HG02981 (cell line): ENCODE results near the gene SIM2.

Experiments used
- ATAC-seq: cut with Tn5 transposase; IDR thresholded peaks from one replicate; pipeline ENCODE4 v1.9.1; 2021; ENCODE audit warnings: mild to moderate bottlenecking, moderate library complexity; ENCODE audit not compliant: unreplicated experiment

Gene SIM2

DNA sequence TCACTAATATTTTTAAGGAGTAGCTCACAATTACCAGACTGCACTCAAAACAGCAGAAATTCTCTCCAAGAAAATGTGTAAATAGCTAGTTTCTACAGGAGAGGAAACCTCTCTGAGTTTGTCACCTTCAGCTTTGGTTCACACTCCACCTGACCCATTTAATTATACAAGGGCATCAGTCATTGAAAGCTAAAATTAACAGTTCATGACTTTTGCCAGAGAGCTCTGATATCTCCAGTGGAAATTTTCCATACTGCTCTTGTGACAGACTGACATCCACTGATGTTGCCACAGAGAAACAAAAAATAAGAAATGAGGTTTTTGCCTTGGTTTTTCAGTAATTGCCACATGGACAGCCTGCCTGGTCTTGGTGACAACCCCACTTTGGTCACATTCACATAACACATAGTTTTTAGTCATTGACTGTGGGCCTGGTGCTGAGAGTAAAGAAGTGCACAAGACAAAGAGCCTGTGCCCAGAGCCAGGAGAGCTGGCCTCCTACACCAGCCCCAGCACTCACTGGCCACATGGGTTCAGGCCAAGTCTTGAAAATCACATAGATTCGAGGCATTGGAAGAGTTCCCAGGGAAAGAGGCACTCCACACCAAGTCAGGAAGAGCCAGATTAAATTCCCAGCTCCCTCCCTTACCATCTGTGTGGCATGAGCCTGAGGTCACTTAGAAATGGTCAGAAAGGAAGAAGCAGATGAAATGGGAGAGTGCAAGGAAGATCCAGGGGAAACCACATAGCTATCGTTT is 13.8 kb upstream of the SIM2 start:
- ATAC-seq = no peak

DNA sequence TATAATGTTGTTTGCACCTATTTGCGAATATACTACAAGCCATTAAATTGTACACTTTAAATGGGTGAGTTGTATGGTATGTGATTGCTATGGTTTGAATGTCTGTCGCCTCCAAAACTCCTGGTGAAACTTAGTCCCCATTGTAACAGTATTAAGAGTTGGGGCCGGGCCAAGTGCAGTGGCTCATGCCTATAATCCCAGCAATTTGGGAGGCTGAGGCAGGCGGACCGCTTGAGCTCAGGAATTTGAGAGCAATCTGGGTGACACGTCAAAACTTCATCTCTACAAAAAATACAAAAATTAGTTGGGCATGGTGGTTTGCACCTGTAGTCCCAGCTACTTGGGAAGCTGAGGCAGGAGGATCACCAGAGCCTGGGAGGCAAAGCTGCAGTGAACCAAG is 12.0 kb upstream of the SIM2 start:
- ATAC-seq = no peak

DNA sequence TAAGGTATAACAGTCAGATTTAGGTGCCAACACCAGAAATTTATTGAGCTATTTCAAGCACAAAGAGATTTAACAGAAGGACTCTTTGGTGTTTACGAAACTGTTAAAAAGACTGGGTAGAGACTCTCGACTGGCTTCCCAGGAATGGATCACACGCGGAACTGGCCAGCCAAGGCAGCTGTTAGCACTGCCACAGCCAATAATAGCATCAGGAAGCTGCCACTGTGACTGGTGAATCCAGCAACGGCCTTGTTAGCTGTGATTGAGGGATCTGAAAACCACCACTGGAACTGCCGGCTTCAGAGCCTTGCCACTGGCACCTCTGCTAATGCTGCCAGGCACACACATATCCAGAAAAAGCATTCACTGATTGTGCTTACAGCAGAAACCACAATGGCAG is 10.6 kb upstream of the SIM2 start:
- no peak for ATAC-seq

DNA sequence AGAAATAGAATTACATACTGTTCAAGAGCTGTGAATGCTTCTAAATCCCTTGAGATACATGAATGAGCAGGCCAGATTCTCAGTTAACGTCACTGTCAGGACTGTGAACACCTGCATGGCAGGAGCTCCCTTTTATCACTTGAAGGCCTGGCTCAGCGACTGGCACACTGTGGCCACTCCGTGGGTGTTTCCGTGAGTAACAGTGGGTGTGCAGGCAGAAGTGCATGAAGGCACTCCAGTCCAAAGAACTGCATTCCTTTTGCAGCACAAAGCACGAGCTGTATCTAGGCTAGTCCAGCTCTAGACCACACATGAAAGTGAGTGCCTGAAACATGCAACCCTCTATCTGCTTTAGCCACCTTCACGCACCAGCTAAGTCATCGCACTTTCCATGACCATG is 9.6 kb upstream of the SIM2 start:
- no peak for ATAC-seq

DNA sequence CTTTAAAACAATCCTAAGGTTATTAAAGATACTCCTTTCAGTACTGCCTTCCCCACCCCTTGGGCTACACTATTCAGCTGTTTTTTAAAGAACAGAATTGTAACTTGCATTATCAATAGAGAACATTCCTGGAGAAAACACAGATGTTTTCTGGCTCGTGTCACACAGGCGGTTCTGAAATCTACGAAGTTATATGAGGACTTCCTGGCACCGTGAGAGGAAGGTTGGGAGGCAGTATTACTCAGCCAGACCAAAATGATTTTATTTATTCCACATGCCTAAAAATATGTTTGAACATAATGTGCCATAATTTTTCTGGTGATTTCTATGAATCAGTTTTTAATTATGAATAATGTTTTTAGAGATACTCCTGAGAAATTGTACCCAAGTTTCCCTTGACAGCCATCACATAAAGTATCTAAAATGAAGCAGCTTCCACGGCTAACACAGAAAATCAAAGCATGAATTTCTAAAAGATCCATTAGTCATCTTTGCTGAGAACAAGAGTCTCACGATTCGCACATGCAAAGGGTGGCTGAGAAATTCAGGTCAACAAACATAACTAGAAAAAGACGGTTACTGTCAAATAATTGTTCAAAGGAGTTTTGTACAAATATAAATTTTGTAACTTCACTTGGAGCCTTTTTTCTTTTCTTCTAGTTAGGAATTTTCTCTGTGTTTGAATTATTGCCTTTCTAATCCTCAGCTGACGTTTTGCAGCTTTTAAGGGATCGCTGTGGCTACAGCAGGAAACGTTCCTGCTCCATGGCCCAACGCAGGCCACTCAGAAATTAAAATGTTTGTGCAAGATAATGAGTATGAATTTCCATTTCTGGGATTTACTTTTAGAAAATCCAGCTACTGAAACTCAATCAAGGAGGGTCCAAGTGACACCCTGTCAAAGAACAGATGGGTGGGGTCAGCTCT is 8.0 kb upstream of the SIM2 start:
- no peak for ATAC-seq

DNA sequence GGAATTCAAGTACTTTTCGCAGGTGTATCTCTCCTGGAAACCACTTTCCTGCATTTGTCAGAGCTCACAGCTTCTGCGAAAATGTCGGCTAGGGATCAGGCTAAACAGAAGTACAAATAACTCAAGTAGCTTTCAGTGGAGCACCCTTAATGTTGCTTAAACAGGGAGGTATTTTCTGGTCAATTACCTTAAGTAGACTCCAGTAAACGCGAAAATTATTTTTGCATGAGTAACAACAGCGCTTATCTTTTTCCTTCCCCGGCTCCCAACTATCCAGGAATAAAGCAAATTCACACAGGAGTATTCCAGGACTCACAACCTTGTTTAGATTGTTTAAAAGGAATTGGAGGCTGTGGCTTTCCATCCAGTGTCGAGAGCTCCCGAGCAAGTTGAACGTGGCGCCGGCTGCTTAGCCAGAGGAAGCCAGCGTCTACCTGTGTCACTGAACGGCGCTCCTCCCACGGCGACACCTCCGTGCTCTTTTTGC is 7.3 kb upstream of the SIM2 start:
- ATAC-seq = no peak

DNA sequence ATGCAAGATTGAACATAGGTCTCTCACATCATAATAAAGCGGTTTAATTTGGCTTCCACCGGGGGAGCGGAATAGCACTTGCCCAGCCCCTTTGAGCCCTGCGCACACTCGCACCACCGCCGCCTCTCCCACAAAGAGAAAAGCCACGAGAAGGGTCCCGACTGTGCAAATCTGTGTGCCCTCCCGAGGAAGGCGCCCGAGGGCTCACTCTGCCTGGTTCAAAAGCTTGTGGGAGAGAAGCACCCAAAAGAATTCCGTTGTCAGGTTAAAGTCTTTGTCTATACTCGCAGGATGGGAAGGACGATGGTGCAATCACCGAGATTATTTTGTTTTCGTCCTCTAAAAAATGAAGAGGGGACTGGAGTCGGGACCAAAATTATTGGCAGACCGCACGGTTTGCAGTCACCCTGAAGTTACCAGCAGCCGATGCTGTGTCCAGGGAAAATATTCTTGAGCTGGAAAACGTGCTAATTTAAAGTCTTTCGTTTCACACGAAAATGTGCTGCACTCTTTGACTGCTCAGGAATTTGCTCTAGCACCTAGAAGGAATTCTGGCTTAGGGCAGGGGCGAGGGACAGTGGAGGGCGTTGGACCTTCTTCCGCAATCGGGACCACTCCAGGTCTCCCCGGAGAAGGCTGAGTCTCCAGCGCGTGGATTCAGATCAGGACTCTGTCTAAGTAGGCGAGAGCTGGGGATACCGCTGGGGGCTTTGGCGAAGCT is 6.6 kb upstream of the SIM2 start:
- no peak for ATAC-seq

DNA sequence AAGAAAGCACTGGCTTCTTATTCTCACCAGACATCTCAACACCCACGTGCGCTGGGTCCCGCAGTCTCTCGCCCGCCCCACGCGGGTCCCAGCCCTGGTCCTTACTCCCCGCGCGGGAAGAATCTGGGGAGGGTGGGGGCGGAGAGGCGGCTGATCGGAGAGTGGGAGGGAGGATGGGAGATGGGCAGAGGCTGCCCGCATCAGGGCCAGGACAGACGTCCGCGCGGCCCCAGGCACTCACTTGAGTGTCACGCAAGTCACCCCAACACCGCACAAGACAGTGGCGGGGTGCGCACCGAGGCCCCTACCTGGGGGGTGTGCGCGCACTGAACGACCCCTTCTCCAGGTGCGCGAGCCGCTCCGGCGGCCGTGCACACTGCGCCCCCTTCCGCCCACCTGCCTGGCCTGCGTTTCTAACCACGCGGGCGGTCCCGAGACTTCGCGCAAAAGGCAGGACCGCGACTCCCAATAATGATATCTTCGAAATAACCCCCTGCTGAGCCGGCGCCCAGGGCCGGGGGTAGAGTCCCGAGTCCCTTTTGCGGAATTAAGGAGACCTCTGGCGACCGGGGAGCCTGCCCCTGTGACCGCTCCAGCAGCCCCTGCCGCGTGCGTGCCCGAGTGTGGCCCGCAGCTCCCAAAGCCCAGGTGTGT is 6.0 kb upstream of the SIM2 start:
- ATAC-seq = no peak

DNA sequence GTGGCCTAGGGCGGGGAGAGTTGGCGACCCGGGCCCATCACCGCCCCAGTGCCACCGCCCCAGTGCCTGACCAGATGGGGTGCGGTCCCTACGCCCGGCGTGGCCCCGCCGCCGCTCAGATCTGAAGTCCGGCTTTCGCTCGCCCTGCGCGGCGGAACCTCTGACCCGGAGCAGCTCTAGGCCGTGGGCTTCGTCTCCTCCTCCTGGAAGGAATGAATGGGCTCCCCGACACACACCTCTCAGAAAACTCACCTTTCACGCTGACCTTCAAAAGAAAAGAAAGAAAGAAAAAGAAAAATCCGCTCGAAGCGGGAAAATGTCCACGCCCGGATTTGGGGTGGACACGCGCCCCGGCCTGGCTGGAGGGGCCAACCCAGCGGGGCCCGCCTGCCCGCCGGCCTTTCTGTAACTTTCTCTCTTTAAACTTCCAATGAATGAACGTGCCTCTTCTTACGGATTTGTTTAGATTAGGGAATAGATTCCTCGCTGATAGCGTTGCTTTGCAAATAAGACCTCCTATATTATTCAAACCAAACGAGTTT is 5.4 kb upstream of the SIM2 start:
- no peak for ATAC-seq

DNA sequence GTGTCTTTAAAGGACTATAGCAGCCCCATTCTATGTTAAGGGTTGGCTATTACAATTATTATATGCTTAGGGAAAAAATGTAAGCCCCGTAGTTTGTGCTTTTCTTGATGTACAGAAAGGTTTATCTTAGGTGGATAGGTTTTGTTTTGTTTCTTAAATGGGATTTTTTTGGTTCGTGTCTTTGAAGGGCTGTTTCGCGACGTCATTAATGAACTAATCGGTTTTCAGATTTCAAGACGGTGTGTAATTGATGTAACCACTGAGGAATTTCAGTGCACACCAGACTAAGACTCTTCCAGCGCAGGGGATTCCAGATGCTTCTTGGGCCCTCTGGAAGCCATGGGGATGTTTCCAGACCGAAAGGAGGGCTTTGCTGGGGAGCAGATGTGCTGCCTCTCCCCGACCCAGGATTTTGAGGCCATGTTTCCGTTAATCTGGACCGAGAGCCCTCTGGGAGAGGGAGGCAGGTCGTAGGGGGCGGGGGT is 4.8 kb upstream of the SIM2 start:
- ATAC-seq = no peak

DNA sequence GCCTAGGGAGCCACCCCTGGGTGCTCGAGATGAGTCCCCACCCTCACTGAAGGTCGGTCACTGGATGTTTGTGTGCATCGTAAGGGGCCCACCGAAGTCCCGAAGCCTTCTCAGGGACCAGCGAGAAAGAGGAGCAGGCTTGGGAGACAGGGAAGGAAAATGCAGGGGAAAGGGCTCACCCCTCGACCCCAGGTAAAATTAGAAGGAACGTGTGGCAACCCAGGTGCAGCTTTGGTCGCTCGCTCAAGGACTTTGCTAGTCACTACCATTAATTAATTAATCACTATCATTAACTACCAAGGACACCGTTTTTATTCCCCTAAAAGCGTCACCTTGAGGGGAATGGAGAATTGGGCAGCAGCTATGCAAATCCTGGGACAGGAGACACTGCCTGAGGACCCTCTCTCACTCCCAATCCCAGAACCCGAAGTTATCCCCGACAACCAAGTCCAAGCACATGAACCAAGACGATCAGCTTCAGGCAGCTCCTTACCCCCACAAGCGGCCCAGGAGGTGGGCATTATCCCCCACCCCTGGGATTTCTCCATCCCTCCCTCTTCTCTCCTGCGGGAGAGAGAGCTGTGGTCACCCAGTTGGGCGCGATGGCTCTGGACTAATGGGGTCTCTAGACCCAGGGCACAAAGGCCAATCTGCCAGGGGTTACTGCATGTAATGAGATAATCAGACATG is 4.2 kb upstream of the SIM2 start:
- ATAC-seq = no peak

DNA sequence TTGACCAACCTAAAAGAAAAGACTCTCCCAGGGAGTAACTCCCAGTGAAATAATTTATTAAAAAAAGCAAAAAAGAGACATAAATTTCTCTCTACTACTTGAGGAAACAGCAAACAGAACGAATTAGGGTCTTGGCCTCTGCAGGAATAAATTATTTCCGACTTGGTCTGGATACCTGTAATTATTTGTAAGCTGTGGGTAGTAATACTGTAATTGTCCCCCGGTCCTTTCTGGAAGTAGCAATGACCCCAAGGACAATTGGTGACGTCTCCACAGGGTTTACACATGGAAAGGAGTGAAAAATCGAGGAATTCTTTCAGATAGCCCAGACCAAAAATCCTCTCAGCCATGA is 3.7 kb upstream of the SIM2 start:
- no peak for ATAC-seq

DNA sequence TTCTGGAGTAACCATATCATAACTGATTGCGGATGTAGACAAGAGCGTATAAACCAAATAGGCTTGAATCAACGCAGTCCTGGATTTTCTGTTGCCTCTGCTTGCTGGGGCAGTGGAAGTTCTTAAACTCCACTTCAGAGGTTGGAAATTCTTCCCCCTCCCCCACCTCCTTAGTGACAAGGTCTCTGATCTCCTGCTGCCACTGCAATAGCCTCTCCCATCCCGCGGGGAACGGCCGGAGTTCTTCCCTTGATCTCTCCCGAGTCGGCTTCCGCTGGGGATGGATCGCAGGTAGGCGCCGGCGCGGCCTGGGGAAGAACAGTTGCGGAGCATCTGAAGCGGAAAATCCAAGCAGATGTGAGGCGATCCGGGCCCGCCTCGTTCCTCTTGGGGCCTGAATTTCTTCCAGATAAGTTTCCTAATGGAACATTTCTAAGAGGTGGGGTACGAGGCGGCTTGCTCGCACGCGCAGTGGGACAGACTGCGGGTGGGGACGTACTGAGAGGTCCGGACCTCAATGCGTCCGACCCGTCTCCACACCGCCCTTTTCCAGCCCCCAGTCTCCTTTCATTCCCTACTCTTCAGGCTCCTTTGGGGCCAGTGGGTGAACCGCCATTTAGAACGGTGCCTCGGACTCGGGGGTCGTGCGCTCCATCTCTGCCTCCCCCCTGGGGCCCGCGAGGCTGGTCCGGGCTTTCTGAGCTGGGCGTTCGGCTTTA is 3.1 kb upstream of the SIM2 start:
- ATAC-seq = no peak

DNA sequence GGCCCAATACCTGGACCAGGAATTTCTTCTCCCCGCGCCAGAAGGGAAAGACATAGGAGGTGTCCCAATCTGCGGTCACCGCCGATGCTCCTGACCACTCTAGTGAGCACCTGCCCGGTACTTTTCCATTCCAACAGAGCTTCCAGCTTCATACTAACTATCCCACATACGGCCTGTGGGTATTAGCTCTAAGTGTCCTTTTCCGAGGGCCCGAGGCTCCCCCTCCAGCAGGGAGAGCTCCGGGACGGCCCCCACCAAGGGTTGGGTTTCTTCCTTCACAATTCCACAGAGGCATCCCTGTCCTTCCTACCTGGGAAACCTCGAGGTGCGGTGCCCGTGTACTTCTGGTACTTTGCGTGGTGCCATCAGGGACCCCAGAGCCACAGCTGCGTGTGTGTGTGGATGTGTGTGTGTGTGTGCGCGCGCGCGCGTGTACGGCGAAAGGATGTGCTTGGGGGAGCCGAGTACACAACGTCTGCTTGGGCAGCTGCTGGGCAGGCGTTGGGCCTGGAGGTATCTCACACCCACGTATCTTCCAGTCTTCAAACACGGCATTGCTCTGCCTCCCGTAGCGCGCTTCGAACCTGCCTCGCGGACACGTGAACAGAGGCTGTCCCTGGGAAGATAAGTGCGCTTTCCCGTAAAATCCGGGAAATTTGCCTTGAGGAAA is 2.4 kb upstream of the SIM2 start:
- no peak for ATAC-seq

DNA sequence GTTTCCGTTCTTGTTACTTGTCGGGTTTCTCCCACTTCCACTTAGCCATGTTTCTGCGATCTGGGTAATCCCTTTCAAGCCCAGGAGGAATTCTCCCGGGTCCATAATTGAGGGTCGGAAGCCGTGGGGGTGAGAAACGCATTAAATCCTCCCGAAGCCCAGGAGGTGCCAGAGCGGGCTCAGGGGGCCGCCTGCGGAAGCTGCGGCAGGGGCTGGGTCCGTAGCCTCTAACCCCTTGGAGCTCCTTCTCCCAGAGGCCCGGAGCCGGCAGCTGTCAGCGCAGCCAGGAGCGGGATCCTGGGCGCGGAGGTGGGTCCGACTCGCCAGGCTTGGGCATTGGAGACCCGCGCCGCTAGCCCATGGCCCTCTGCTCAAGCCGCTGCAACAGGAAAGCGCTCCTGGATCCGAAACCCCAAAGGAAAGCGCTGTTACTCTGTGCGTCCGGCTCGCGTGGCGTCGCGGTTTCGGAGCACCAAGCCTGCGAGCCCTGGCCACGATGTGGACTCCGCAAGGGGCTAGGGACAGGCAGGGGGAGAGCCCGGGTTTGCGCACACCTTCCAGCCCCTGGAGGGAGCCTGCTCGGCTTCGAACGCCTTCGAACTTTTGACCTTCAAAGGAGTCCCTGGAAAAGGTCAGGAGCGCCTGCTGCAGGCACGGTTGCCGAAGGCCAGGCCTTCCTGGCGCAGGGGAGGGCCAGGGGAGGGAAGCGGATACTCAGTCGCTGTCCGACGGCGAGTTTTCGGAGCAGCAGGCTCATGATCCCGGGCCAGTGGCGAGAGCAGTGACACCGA is 1.7 kb upstream of the SIM2 start:
- ATAC-seq = no peak

DNA sequence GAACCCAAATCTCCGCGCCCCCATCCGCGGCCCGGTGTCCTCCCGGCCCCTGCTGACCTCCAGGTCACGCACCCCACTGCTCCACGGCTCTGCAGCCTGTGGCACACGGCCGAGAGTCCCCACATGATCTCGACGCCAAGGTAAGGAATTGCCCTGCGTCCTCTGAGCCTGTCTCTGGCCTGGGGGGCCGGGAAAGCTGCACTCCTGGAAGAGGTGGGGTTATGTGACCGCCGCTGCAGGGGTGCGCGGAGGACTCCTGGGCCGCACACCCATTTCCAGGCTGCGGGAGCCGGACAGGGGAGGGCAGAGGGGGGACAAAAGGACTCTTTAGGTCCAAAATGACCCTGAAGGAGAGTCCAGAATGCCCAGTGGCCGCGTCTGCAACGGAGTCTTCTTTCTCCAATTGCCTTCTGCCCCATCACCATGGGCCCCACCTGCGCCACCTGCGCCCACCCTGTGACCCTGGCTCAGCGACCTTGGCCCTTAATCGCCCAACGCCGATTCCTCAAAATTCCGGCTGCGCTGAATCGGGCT is 997 bp upstream of the SIM2 start:
- ATAC-seq = no peak

DNA sequence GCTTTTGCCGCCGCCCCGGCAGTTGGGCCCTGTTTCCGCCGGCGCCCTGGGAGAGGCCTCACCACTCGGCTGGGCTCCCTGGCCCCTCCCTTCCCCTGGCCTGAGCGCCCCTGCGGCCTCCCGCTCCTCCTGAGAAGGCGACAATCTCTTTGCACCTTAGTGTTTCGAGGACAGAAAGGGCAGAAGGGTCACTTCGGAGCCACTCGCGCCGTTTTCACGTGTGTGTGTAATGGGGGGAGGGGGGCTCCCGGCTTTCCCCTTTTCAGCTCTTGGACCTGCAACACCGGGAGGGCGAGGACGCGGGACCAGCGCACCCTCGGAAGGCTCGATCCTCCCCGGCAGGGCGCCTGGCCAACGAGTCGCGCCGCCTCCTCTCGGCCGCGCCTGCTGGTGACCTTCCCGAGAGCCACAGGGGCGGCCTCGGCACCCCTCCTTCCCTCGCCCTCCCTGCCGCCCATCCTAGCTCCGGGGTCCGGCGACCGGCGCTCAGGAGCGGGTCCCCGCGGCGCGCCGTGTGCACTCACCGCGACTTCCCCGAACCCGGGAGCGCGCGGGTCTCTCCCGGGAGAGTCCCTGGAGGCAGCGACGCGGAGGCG is 432 bp upstream of the SIM2 start:
- no peak for ATAC-seq
